DND-41 (cell line): Measurements from ENCODE around the gene TMX3.

Experiments
- CTCF ChIP-seq: IDR thresholded peaks from 2 replicates; pipeline ENCODE4 v1.5.1; 2012; ENCODE audit warnings: borderline replicate concordance, low read length, moderate library complexity, mild to moderate bottlenecking; ENCODE audit not compliant: poor library complexity, severe bottlenecking; ENCODE audit errors: extremely low read depth
- EZH2 ChIP-seq: IDR thresholded peaks from 3 replicates; pipeline ENCODE4 v1.6.1; 2012; ENCODE audit warnings: borderline replicate concordance, low read depth, mild to moderate bottlenecking, moderate library complexity, low read length, inconsistent platforms; ENCODE audit not compliant: severe bottlenecking

GRCh38 chr18:68724021-68724420 is 9.1 kb upstream of the TMX3 start:
- TF ChIP-seq EZH2 (no peak), CTCF (no peak)
